Neural progenitor cell (in vitro differentiated cells): ENCODE data around the gene RGSL1.

Experiments used
- EZH2phosphoT487 ChIP-seq: fragments of 200-600 bp; sonication (generic); IDR thresholded peaks from 2 replicates; pipeline ENCODE4 v1.6.1; 2017; ENCODE audit warnings: antibody characterized with exemption
- TF ChIP-seq, protein P1 (sequence below): fragments of 200-600 bp; sonication (generic); IDR thresholded peaks from 2 replicates; pipeline ENCODE4 v1.5.1; 2017; ENCODE audit warnings: antibody characterized with exemption, mild to moderate bottlenecking

DNA sequence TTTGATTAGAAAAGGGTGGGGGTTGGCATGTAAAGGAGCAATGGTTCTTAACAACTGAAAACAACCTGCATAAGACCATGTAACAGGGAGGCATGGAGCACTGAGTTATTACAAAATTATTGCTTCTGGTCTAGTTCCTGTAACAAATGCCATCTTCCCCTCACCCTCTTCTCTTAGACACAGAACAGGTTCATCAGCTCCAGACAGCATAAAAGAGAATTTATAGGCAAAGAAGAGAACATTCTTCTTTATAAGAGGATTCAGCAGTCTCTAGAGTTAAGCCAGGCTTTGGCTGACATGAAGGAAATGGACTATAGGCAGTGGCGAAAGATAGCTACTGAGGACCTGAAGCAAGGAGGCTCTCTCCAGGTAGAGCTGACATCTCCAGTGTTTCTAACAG, 38.9 kb downstream of the RGSL1 start:
- TF ChIP-seq, protein P1, sequence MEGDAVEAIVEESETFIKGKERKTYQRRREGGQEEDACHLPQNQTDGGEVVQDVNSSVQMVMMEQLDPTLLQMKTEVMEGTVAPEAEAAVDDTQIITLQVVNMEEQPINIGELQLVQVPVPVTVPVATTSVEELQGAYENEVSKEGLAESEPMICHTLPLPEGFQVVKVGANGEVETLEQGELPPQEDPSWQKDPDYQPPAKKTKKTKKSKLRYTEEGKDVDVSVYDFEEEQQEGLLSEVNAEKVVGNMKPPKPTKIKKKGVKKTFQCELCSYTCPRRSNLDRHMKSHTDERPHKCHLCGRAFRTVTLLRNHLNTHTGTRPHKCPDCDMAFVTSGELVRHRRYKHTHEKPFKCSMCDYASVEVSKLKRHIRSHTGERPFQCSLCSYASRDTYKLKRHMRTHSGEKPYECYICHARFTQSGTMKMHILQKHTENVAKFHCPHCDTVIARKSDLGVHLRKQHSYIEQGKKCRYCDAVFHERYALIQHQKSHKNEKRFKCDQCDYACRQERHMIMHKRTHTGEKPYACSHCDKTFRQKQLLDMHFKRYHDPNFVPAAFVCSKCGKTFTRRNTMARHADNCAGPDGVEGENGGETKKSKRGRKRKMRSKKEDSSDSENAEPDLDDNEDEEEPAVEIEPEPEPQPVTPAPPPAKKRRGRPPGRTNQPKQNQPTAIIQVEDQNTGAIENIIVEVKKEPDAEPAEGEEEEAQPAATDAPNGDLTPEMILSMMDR, result no peak
- TF ChIP-seq EZH2phosphoT487, result no peak
